ENCODE results near the gene LRMDA.

The LRMDA gene

GRCh38 chr10:75803816-75804552, 372.6 kb downstream of the LRMDA start:
- TF ChIP-seq MAX (IDR thresholded peaks at IDR 0.05): no peak
- TF ChIP-seq REST (IDR thresholded peaks at IDR 0.05; ENCODE audit: low read depth): no peak
- no peak for TF ChIP-seq EGR1 (IDR thresholded peaks at IDR 0.05)
- TF ChIP-seq EP300 (IDR thresholded peaks at IDR 0.05; ENCODE audit: borderline replicate concordance): no peak
- no peak for TF ChIP-seq RAD21 (IDR thresholded peaks at IDR 0.05; ENCODE audit: low read depth)
- TF ChIP-seq FOXM1 (IDR thresholded peaks at IDR 0.05; ENCODE audit: borderline replicate concordance, low read depth): no peak
- no peak for TF ChIP-seq TAF1 (IDR thresholded peaks at IDR 0.05; ENCODE audit: low read depth)
- no peak for TF ChIP-seq USF1 (IDR thresholded peaks at IDR 0.05)
- TF ChIP-seq NFIC (IDR thresholded peaks at IDR 0.05): no peak
- no peak for TF ChIP-seq YY1 (IDR thresholded peaks at IDR 0.05; ENCODE audit: low read depth)
- no peak for TF ChIP-seq CREB1 (IDR thresholded peaks at IDR 0.05; ENCODE audit: low read depth)

- TF ChIP-seq CREB1 (IDR thresholded peaks at IDR 0.05; ENCODE audit: low read depth): no peak
- no peak for TF ChIP-seq EGR1 (IDR thresholded peaks at IDR 0.05)
- TF ChIP-seq FOXM1 (IDR thresholded peaks at IDR 0.05; ENCODE audit: borderline replicate concordance, low read depth): no peak
- no peak for TF ChIP-seq YY1 (IDR thresholded peaks at IDR 0.05; ENCODE audit: low read depth)
- TF ChIP-seq CEBPB (IDR thresholded peaks at IDR 0.05): no peak
- no peak for TF ChIP-seq TEAD4 (IDR thresholded peaks at IDR 0.05)
- no peak for TF ChIP-seq RAD21 (IDR thresholded peaks at IDR 0.05; ENCODE audit: low read depth)
- TF ChIP-seq USF1 (IDR thresholded peaks at IDR 0.05): no peak
- no peak for TF ChIP-seq NFIC (IDR thresholded peaks at IDR 0.05)
- no peak for TF ChIP-seq TCF12 (IDR thresholded peaks at IDR 0.05; ENCODE audit: low read depth)
- no peak for TF ChIP-seq MAX (IDR thresholded peaks at IDR 0.05)
- TF ChIP-seq REST (IDR thresholded peaks at IDR 0.05; ENCODE audit: low read depth): no peak
- TF ChIP-seq ZBTB7A (IDR thresholded peaks at IDR 0.05; ENCODE audit: low read depth): no peak
- no peak for TF ChIP-seq EP300 (IDR thresholded peaks at IDR 0.05; ENCODE audit: borderline replicate concordance)
These were observed 374.8 kb downstream of the LRMDA start for GRCh38 chr10:75806186-75806585.

- TF ChIP-seq EGR1 (IDR thresholded peaks at IDR 0.05) (no peak), TAF1 (IDR thresholded peaks at IDR 0.05; ENCODE audit: low read depth) (no peak), FOXM1 (IDR thresholded peaks at IDR 0.05; ENCODE audit: borderline replicate concordance, low read depth) (no peak), ZBTB7A (IDR thresholded peaks at IDR 0.05; ENCODE audit: low read depth) (no peak), NFIC (IDR thresholded peaks at IDR 0.05) (no peak), YY1 (IDR thresholded peaks at IDR 0.05; ENCODE audit: low read depth) (no peak), USF1 (IDR thresholded peaks at IDR 0.05) (no peak), TCF12 (IDR thresholded peaks at IDR 0.05; ENCODE audit: low read depth) (no peak), CREB1 (IDR thresholded peaks at IDR 0.05; ENCODE audit: low read depth) (no peak), TEAD4 (IDR thresholded peaks at IDR 0.05) (no peak), EP300 (IDR thresholded peaks at IDR 0.05; ENCODE audit: borderline replicate concordance) (no peak), CEBPB (IDR thresholded peaks at IDR 0.05) (no peak), REST (IDR thresholded peaks at IDR 0.05; ENCODE audit: low read depth) (no peak), RAD21 (IDR thresholded peaks at IDR 0.05; ENCODE audit: low read depth) (no peak), MAX (IDR thresholded peaks at IDR 0.05) (no peak)
These were observed 376.0 kb downstream of the LRMDA start for GRCh38 chr10:75807456-75807855.

Data from Ishikawa (cell line).